AG04450 (cell line): ENCODE measurements around the gene PDE4D. TPM values are rescaled to one million over a fixed set of nuclear protein-coding genes. Genes with fewer than 3 reads are reported as not detected.

Experiments used
- CTCF ChIA-PET: fragments of 300-600, 350-600 bp; formaldehyde crosslinking; extraction: SDS; loops from one replicate; lab custom pipeline; 2022; ENCODE audit warnings: antibody characterized with exemption, inconsistent platforms; lab: Charles Lee
- POLR2A ChIA-PET: fragments of 350-600 bp; formaldehyde crosslinking; extraction: SDS; loops from one replicate; lab custom pipeline; 2021; ENCODE audit warnings: antibody characterized with exemption, inconsistent platforms; lab: Yijun Ruan, JAX
- DNase-seq: peaks from one replicate; pipeline ENCODE4 v3.0.0-alpha.2; 2011; ENCODE audit warnings: low read depth, low spot score
- H3K27ac ChIP-seq: one replicate; pipeline ENCODE4 v1.5.1; 2012; ENCODE audit warnings: low read depth, low read length, control low read depth
- H3K27me3 ChIP-seq: one replicate; pipeline ENCODE4 v1.6.0; 2012; ENCODE audit warnings: low read length; ENCODE audit not compliant: control insufficient read depth, insufficient read depth
- H3K4me3 ChIP-seq: 2 replicates; pipeline ENCODE4 v1.5.1; 2011; ENCODE audit warnings: mild to moderate bottlenecking, low read depth, low read length, control low read depth
- H3K9me3 ChIP-seq: 2 replicates; pipeline ENCODE4 v1.5.1; 2012; ENCODE audit warnings: low read length; ENCODE audit not compliant: control insufficient read depth, insufficient read depth
- CTCF ChIP-seq: IDR thresholded peaks from 2 replicates; pipeline ENCODE4 v1.5.1; 2011; ENCODE audit warnings: low read depth, low read length, control low read depth, inconsistent platforms
- polyA plus RNA-seq: library from polyadenylated mRNA; depleted of rRNA; stranded (reverse); fragments of >200 nt; gene quantifications from 2 replicates; pipeline ENCODE4 v1.2.3, GENCODE V29; 2011

Gene PDE4D
- polyA plus RNA-seq, 1 experiment: 12.0 TPM

- DNase-seq: no peak
- CTCF ChIA-PET: no interaction called here
These were observed 170.7 kb downstream of the PDE4D start for GRCh38 chr5:59722874-59723273.

GRCh38 chr5:59721741-59722140, 171.8 kb downstream of the PDE4D start:
- DNase-seq: no peak
- POLR2A ChIA-PET: no interaction called here
- CTCF ChIA-PET: no interaction called here
- TF ChIP-seq CTCF: no peak
- Histone ChIP-seq H3K27me3 (no peaks in the 10 kb centered on the region), H3K9me3 (no peaks in the 10 kb centered on the region), H3K27ac (no peak overlapping the region), H3K4me3 (no peak overlapping the region)

More at GRCh38 chr5:59722874-59723273, 170.7 kb downstream of the PDE4D start:
- Histone ChIP-seq H3K9me3 (no peaks in the 10 kb centered on the region), H3K27ac (no peak overlapping the region), H3K4me3 (no peak overlapping the region), H3K27me3 (no peaks in the 10 kb centered on the region)
- POLR2A ChIA-PET: no interaction called here
- TF ChIP-seq CTCF: no peak

GRCh38 chr5:59720063-59720462, 173.5 kb downstream of the PDE4D start:
- Histone ChIP-seq H3K27me3 (no peaks in the 10 kb centered on the region), H3K4me3 (no peak overlapping the region), H3K9me3 (no peaks in the 10 kb centered on the region), H3K27ac (no peak overlapping the region)
- TF ChIP-seq CTCF: no peak
- DNase-seq: no peak
- CTCF ChIA-PET: no interaction called here
- POLR2A ChIA-PET: no interaction called here

- no peak overlapping the region for H3K27ac ChIP-seq
- H3K27me3 ChIP-seq: no peaks in the 10 kb centered on the region
- H3K4me3 ChIP-seq: no peak overlapping the region
- peaks cover 3% of the 10 kb centered on the region; the same call in 1 of the 2 replicates for H3K9me3 ChIP-seq
- TF ChIP-seq CTCF: no peak
- no peak for DNase-seq
- POLR2A ChIA-PET: no interaction called here
- CTCF ChIA-PET: no interaction called here
These were observed 176.5 kb downstream of the PDE4D start for GRCh38 chr5:59716966-59717500.

DNA sequence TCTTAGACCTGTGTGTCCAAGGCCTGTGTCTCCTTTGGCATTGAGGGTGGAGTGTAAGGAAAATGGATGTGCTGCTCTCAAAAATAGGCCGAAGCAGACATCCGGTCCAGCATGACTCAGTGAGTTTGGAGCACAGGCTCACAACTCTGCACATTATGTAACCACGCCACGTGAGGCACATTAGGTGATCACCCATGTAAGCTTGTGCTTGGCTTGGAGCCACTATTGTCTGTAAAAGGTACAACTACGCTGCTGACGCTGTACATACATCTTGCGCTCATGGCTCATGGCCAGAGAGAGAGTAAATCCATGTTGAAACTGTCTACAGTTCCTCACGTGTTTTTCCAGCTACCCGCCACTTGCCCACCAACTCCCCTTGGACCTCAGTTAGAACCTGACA, 177.5 kb downstream of the PDE4D start:
- ChIA-PET POLR2A (no interaction called here), CTCF (no interaction called here)
- peaks cover 3% of the 10 kb centered on the region; the same call in 1 of the 2 replicates for H3K9me3 ChIP-seq
- DNase-seq: no peak
- no peaks in the 10 kb centered on the region for H3K27me3 ChIP-seq
- no peak overlapping the region for H3K27ac ChIP-seq
- H3K4me3 ChIP-seq: no peak overlapping the region
- TF ChIP-seq CTCF: no peak
